ENCODE results near the gene PDGFB. TPM values are rescaled to one million over a fixed set of nuclear protein-coding genes. Genes with fewer than 3 reads are reported as not detected.

Gene PDGFB
- polyA plus RNA-seq, 3 donors, result 5.4 to 23.5 (median 18.0) TPM

DNA sequence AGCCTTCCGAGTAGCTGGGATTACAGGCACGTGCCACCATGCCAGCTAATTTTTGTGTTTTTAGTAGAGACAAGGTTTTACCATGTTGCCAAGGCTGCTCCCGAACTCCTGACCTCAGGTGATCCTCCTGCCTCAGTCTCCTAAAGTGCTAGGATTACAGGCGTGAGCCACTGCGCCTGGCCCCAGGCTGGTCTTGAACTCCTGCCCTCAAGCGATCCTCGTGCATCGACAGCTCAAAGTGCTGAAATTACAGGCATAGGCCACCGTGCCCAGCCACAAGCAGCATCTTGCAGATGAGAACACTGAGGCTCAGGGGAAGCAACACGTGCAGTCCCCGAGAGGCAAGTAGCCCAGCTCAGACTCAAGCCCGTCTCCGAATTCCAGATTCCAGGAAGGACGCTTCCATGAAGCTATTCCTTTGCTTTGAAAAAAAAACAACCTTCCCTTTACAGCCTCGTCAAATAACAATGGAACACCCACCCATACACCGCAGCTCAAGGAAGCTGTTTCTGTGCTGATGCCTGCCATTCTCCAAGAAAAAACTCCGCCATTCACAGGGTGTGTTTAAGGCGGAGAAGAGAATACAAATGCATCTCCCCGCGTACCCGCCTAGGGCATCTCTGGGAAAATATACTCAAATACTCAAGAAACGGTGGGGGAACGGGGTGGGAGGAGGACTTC is 34.5 kb upstream of the PDGFB start:
- 54 to 72% (median 63%) methylated on average over 23 of the region's 23 CpGs for WGBS, 3 donors
- no peak overlapping the region for H3K27ac ChIP-seq (ENCODE audit: low read depth, low read length)

DNA sequence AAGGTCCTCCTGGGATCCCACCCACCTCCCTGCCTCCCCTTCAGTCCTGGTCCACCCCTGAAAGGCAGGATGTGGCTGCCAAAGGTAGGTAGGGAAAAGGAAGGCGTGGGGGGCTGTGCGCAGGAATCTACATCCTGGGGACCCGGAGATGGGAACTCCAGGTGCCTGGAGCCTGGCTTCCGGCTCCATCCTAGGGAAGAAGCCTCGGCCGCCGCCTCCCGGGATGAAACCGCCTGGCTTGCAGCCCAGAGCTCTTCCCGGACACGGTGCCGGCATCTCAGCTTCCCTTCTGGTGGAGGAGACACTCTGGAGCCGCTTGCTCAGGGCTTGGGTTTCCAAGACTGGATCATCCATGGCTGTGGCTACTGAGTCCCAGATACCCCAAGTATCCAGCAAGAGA is 33.3 kb upstream of the PDGFB start:
- WGBS, 3 donors, result 32 to 79% (median 42%) methylated on average over 13 of the region's 13 CpGs

DNA sequence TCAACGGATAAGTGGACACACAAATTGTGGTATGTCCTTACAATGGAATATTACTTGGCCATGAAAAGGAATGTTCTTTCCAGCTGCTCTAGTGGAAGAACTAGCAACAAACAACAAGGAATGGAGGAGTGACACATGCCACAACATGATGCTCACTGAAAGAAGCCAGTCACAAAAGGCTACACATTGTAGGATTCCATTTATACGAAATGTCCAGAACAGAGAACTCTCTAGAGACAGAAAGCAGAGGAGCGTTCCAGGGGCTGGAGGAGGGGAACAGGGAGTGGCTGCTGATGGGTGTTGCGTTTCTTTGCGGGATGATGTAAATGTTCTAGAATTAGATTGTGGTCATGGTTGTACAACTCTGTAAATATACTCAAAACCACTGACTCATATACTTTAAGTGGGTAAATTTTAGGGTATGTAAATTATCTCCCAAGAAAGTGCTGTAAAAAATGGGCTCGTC is 32.4 kb upstream of the PDGFB start:
- no peak overlapping the region for H3K27ac ChIP-seq (ENCODE audit: low read depth, low read length)
- 55 to 91% (median 72%) methylated on average over 6 of the region's 6 CpGs for WGBS, 3 donors

More for the DNA sequence above, 33.3 kb upstream of the PDGFB start:
- no peak overlapping the region for H3K27ac ChIP-seq (ENCODE audit: low read depth, low read length)

DNA sequence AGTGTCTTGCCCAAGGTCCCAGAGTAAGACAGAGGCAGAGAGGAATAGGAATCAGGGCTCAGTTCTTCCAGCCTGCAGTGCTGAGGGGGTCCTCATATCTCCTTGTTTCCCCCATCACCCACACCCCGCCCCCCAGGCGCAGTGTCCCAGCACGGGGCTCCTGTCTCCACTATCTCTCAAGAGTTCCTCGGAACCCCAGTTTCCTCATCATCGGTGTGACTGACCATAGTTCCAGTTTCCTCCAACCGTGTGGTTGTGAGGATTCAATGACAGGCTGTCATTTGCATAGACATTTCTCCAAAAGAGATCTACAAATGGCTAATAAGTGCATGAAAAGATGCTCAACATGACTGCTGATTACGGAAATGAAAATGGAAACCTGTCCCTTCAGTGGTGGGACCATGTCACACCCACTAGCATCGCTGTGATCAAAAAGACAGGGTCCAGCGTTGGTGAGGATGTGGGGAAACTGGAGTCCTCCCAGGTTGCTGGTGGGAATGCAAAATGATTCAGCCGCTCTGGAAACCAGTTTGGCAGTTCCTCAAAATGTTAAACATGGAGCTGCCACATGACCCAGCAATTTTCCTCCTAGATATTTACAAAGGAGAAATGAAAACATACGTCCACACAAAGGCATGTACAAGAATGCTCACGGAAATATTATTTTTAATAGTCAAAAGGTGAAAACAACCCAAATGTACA is 31.8 kb upstream of the PDGFB start:
- H3K27ac ChIP-seq (ENCODE audit: low read depth, low read length), result no peak overlapping the region
- 74 to 89% (median 83%) methylated on average over 12 of the region's 12 CpGs for WGBS, 3 donors

DNA sequence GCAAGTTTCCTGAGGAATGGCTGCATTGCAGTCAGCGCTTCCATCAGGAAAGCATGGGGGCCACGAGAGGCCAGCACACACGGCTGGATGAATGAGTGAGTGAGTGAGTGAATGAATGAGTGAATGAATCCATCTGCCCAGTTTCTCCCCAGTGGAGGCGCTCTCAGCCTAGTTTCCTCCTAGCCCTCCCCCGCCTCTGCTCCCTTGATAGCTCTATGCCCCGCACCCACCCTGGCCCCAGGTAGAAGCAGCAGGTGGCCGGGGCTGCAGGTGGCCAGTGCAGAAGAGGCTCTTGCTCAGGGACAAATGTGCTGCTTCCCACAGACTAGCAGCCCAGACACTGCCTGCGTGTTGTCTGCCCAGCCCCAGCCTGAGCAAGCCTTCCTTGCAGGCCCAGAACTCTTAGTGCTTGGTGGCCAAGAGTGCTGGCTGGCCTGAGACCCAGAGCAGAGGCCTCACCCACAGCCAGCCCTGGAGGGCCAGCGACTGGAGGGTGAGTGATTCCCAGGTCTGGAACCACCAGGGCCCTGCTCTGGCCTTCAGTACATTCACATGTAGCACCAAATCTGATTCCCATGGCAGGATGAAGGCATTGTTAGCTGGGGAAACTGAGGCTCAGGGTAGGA is 31.1 kb upstream of the PDGFB start:
- 53 to 84% (median 82%) methylated on average over 8 to 9 of the region's 9 CpGs for WGBS, 3 donors
- H3K27ac ChIP-seq (ENCODE audit: low read depth, low read length), result no peak overlapping the region

DNA sequence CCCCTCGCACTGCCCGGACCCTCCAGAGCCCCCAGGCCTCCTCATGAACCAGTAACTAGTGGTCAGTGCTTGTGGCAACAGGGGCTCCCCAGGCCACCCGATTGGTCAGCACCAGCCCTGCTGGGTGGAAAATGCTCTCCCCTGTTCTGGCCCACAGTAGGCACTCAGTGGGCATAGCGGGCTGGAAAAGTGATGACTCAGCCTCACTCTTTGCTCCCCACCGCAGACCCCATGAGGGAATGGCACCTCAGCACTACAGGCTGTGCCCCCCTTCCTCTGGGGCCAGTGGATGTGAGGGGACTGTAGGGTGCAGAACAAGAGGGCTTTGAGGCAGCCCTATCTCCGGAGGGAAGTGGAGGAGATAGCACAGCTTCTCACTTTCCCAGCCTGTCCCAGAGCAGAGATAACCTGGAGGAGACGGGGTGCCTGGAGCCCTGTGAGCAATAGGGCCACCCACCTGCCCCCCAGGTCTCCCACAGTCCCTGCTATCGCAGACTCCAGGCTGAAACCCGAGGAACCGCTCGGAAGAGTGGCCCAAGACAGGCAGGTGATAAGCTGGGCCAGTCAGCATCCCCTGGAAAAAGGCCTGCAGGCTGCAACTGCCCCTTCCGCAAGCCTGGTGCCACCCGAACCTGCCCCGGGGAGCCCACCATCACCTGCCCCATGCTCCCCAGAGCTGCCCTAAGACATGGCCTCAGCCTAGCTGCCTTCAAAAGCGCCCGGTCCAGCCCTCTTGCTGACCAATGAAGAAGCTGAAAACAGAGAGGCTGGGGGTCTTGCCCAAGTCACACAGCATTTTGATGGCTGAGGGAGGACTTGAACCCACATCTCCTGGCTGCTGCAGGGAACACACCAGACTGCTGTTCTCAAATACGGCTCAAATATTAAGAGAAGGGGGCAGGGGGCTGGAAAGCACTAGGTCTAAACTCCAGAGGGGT is 29.4 kb upstream of the PDGFB start:
- WGBS, 3 donors, result 80 to 86% (median 85%) methylated on average over 17 of the region's 17 CpGs
- H3K27ac ChIP-seq (ENCODE audit: low read depth, low read length), result no peak overlapping the region

DNA sequence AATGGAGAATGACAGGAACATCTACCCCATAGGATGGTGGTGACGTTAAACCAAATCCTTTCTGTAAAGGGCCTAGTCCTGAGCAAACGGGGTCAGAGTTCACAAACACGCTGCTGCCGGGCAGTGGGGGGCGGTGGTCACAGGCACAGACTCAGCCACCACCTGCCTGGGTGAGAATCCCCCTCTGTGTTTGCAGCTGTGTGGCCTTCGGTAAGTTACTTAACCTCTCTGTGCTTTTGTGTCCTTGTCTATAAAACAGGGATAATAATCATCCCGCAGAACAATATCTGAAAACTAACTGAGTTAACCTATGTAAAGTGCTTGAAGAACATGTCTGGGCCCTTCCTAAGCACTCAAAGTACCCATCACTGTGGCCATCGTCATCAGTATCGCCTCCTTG is 26.0 kb upstream of the PDGFB start:
- 83 to 95% (median 93%) methylated on average over 9 of the region's 9 CpGs for WGBS, 3 donors
- H3K27ac ChIP-seq (ENCODE audit: low read depth, low read length), result no peak overlapping the region

DNA sequence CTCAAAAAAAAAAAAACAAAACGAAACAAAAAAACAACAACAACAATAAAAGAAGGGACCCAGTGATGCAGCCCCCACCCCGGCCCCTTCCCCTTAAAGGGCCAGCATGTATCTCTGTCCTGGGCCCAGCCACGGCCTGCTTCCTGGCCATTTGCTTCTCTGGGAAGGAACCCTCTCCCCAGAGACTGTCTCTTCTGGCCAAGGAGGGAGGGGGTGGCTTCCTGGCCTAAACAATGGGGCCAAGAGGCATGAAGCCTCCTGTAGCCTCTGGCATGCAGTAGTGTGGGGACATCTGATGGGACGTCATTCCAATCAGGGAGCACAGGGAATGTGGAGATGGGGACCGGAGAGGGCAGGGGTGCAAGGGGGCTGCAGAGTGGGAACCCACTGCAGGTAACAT is 25.5 kb upstream of the PDGFB start:
- no peak overlapping the region for H3K27ac ChIP-seq (ENCODE audit: low read depth, low read length)
- WGBS, 3 donors, result 52 to 74% (median 52%) methylated on average over 5 of the region's 5 CpGs

DNA sequence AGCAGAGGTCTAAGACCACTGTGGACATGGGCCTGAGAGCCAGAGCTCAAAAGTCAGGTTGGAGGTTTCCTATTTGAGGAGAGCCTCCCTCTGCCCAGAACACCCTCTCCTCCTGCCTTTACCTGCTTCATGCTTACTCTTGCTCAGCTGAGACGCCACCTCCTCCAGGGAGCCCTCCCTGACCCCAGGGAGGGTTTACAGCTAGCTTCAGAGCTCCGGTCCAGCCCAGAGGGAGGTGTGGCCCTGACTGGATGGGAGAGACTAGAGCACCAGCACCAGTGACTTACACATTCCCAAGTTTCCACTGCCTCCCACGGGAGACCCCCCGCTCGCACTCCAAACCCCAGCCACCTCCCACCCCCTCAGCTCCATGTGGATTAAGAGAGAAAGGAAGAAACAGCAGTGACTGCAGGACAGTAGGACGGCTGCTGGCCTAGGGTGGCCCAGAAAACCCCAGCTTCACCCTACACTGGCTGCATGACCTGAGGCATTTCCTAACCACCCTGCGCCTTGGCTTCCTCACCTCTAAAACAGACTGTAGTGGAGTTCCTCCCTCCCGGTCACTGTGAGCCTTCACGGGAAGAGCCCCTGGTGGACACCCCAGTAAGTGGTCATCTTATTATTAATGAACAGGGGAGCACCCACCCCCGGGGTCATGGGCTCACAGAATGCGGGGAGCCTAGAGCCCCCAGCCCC is 24.5 kb upstream of the PDGFB start:
- WGBS, 3 donors, result 65 to 82% (median 68%) methylated on average over 11 of the region's 11 CpGs
- H3K27ac ChIP-seq (ENCODE audit: low read depth, low read length), result no peak overlapping the region

DNA sequence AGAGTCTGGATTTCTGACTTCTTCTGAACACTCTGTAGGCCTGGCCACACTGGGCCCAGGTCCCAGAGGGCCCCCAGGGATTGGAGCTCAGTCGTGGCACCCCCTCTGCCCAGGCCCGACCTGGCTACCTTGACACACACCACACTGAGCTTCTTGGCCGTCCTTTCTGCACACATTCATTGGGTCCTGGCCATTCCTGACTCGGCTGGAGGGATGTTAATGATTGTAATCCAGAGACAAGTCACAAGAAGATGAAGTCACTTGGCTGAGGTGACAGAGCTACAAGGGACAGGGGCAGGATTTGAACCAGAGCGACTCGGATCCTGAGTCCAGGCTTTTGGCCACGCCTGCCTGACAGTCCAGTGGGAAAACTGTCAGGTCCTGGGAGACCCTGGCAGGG is 23.9 kb upstream of the PDGFB start:
- H3K27ac ChIP-seq (ENCODE audit: low read depth, low read length), result no peak overlapping the region
- 63 to 72% (median 65%) methylated on average over 7 of the region's 7 CpGs for WGBS, 3 donors

DNA sequence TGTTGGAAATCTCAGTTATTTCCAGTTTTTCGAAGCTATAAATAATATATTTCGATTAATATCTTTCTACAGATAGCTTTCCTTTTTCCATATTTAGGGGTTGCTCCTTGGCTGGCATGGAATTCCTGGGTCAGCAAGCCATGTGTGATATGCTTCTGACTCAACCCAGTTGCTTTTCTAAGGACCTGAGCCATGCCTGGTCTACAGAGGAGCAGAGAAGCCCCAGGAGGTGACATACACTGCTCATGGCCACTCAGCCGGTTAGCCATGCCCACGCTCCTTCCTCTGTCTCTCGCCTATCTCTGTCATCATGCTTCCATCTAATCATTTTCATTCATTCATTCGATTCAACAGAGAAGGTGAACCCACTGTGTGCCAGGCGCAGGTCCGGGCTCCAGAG is 23.2 kb upstream of the PDGFB start:
- no peak overlapping the region for H3K27ac ChIP-seq (ENCODE audit: low read depth, low read length)
- WGBS, 3 donors, result 89 to 90% (median 90%) methylated on average over 8 of the region's 8 CpGs

DNA sequence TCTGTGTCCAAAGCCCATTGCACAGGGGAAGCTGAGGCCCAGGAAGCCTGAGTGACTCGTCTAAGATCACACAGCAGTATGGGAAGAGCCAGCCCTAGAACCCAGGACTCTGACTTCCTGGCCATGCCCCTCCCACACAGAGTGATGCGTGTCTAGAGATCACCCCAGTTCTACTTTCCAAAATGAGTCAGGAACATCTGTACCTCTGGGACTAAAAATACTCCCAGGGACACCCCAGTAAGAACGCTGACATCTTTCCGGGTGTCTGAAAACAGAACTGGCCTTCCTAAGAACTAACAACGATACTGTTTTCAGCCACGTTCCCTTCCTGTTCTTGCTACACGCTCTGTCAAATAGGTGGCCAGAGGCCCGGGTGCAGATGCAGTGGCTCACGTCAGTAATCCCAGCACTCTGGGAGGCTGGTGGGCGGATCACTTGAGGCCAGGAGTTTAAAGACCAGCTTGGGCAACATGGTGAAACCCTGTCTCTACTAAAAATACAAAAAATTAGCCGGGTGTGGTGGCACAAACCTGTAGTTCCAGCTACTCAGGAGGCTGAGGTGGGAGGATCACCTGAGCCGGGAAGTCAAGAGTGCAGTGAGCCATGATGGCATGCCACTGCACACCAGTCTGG is 21.7 kb upstream of the PDGFB start:
- WGBS, 3 donors, result 46 to 73% (median 53%) methylated on average over 12 of the region's 12 CpGs
- H3K27ac ChIP-seq (ENCODE audit: low read depth, low read length), result no peak overlapping the region

DNA sequence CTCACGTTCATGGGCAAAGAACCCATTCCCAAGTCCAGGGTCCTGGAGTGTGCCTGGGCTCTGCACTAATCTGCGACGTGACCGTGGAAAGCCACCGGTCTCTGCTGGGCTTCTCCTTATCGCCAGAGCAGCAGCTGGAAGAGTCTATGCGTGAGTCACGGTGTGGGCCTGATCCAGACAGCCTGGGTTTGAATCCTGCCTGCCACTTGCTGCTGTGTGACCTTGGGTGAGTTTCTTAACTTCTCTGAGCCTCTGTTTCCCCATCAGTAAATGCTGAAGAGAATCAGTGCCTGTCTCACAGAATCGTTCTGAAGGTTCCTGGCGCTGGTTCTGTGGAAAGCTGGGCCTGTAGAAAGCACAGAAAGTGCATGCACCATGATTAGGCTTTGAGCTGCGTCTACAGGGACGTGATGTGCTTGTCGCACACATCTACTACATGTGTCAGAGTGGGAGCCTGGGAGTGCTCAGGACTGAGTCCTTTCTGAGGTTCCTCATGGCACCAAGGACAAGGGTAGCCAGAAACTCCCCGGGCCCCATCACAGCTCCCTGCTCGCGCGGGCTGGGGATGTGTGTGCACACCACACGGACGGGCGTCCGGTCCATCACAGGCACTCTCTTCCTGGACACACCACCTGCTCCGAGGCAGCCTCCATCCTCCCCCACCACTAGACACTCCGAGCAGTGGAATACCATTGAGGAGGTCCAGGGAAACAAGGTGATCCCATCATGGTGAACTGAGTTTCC is 20.5 kb upstream of the PDGFB start:
- H3K27ac ChIP-seq (ENCODE audit: low read depth, low read length), result no peak overlapping the region
- 87 to 93% (median 88%) methylated on average over 21 to 23 of the region's 23 CpGs for WGBS, 3 donors

DNA sequence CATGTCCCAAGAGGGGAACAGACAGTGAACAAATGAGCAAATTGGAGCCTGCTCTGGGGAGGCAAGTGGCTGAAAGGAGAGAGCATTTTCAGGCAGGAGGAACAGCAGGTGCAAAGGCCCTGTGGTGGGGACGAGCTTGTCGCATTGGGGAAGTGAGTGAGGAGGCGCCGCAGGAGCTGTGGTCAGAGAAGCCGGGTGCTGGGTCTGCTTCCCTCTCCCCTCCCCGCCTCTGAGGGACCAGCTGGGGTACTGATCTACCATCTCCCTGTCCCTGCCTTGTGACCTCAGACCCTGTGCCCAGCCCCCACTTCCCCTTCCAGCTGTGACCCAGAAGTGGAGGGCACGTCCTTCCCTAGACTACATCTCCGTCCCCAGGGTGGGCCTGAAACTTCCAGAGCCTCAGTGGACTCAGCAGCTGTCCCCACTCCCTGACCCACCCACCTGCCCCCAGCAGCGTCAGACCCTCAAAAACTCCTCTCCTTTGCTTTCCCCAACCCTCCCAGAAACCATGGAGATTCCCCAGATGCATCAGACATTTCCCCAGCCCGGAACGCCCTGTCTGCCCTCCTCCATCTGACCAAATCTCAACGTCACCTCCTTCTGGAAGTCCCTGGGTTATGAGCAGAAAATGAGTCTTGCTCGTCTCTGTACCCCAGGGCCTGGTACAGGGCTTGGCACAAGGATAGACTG is 19.7 kb upstream of the PDGFB start:
- no peak overlapping the region for H3K27ac ChIP-seq (ENCODE audit: low read depth, low read length)
- 61 to 83% (median 63%) methylated on average over 13 of the region's 13 CpGs for WGBS, 3 donors

DNA sequence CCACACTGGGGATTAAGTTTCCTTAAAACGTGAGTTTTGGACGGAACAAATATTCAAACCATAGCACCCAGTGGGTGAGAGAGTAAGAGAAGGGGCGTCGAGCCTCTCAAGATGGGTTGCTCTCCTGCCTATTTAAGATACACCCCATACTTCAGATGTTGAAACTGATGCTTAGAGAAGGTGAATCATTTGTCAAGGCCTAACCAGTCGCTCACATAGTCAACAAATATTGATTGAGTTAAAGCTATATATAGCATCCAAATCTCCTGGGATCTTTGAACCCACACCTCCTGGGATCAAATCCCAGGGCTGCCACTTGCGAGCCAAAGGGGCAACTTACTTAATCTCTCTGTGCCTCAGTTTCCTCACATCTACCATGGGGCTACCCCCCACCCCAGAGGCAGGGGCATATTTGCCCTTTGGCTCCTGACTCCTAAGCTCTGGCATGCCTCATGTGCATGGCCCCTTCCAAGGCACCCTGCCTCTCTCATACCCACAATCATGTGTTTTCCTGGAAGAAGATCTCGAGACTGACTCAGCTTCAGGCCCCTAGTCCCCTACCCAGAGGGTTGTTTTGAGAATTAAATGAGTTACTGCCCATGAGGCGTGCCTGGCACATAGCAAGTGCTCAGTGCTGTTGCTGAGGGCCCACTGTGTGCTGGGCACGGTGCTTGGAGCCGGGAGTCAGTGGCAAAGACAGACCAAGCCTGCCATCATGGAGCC is 19.0 kb upstream of the PDGFB start:
- WGBS, 3 donors, result 82 to 87% (median 84%) methylated on average over 10 of the region's 10 CpGs
- H3K27ac ChIP-seq (ENCODE audit: low read depth, low read length), result no peak overlapping the region

DNA sequence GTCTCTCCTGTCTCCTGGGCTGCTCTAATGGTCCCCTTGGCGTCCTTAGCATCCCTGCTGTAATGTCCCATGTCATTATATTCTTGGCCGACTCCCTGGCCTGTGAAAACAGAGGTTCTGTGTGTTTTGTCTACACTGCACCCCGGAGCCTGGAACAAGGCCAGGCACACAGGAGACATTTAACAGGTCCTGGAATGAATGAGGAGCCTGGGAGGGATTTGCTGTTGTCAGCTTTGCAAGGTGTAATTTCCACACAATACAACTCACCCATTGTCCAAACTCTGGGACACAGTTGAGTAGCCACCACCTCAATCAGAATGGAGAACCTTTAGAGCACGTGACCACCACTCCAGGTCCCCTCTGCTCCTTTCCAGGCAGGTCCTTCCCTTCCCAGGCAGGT is 14.9 kb upstream of the PDGFB start:
- no peak overlapping the region for H3K27ac ChIP-seq (ENCODE audit: low read depth, low read length)
- whole genome bisulfite sequencing, 3 donors, result 55 to 81% (median 62%) methylated on average over 4 of the region's 4 CpGs
